K562 (cell line): ENCODE measurements around the gene PRR15L.

Experiments
- POLR2AphosphoS5 ChIP-seq: IDR thresholded peaks from 2 replicates; pipeline ENCODE4 v1.6.1; 2011; ENCODE audit warnings: mild to moderate bottlenecking, low read depth, low read length, moderate library complexity; ENCODE audit not compliant: control insufficient read depth, insufficient read depth
- ZNF184 ChIP-seq: sonication (generic); formaldehyde crosslinking; IDR thresholded peaks from 2 replicates; pipeline ENCODE4 v1.5.0; 2020; ENCODE audit warnings: missing genetic modification reagents

GRCh38 chr17:47935961-47936360 is 21.7 kb downstream of the PRR15L start:
- TF ChIP-seq ZNF184, result no peak
- peak; percentile 68; the same call in 1 of the 2 replicates for TF ChIP-seq POLR2AphosphoS5
